HEK293 (cell line): Measurements from ENCODE around the gene SMIM32.

Experiments used
- KLF8 ChIP-seq: fragments of 450-650 bp; formaldehyde crosslinking; IDR thresholded peaks from 2 replicates; pipeline ENCODE4 v1.5.1; 2016; ENCODE audit warnings: missing biosample characterization, missing genetic modification characterization
- TCF7L2 ChIP-seq: IDR thresholded peaks from 2 replicates; pipeline ENCODE4 v1.6.1; 2011; ENCODE audit warnings: low read depth, mild to moderate bottlenecking, inconsistent platforms, low read length, moderate library complexity, borderline replicate concordance
- ZNF146 ChIP-seq: fragments of 450-650 bp; formaldehyde crosslinking; IDR thresholded peaks from 2 replicates; pipeline ENCODE4 v1.5.1; 2016; ENCODE audit warnings: missing biosample characterization, missing genetic modification characterization
- ZNF629 ChIP-seq: fragments of 450-650 bp; formaldehyde crosslinking; IDR thresholded peaks from 2 replicates; pipeline ENCODE4 v1.5.1; 2017; ENCODE audit warnings: missing biosample characterization, missing genetic modification characterization
- ZNF670 ChIP-seq: fragments of 450-650 bp; formaldehyde crosslinking; IDR thresholded peaks from 2 replicates; pipeline ENCODE4 v1.5.1; 2016; ENCODE audit warnings: missing biosample characterization, missing genetic modification characterization, low read depth
- TF ChIP-seq, protein P1 (sequence below): fragments of 450-650 bp; IDR thresholded peaks from 2 replicates; pipeline ENCODE4 v1.5.1; 2018; ENCODE audit warnings: missing biosample characterization, mild to moderate bottlenecking, missing genetic modification characterization

DNA sequence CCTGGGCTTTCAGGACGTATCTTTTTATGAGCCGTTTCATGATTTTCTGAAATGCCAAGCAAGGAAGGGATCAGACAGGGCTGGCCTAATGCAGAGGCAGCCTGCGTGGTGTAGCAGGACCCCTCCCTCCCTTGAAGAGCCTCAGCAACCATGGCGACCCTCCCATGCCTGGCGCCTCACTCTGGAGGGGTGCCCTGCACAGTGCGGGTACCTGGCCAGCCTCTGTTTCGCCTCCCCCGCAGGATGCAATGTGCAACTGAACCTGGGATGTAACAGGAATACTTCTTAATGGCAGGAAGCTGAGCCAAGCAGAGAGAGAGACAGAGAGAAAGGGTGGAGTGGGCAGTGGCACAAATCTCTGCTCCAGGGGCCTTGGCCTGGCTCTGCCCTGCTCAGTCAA is 23.3 kb upstream of the SMIM32 start:
- TF ChIP-seq, protein P1, sequence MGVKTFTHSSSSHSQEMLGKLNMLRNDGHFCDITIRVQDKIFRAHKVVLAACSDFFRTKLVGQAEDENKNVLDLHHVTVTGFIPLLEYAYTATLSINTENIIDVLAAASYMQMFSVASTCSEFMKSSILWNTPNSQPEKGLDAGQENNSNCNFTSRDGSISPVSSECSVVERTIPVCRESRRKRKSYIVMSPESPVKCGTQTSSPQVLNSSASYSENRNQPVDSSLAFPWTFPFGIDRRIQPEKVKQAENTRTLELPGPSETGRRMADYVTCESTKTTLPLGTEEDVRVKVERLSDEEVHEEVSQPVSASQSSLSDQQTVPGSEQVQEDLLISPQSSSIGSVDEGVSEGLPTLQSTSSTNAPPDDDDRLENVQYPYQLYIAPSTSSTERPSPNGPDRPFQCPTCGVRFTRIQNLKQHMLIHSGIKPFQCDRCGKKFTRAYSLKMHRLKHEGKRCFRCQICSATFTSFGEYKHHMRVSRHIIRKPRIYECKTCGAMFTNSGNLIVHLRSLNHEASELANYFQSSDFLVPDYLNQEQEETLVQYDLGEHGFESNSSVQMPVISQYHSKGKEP (tag by site-specific recombination) = no peak
- TF ChIP-seq ZNF629 (tag by site-specific recombination) = no peak
- no peak for TF ChIP-seq ZNF146 (tag by site-specific recombination)
- TF ChIP-seq TCF7L2 = no peak
- TF ChIP-seq KLF8 (tag by site-specific recombination) = no peak
- TF ChIP-seq ZNF670 (tag by site-specific recombination) = no peak
